Glutamatergic neuron (in vitro differentiated cells): Measurements from ENCODE around the gene SRGAP1. TPM values are rescaled to one million over a fixed set of nuclear protein-coding genes. Genes with fewer than 3 reads are reported as not detected.
"Not testable (repeated sequence)": the region's sequence is repeated elsewhere in the genome, so short reads cannot be mapped to it uniquely, and the experiment has no call there.

Experiments used
- DNase-seq: peaks from one replicate; pipeline ENCODE4 v3.0.0; 2022
- H3K27ac Mint-ChIP-seq: one replicate; pipeline ENCODE4 v1.8.0; 2020; ENCODE audit warnings: mild to moderate bottlenecking, mixed read lengths, inconsistent platforms; ENCODE audit not compliant: unreplicated experiment
- H3K27me3 Mint-ChIP-seq: one replicate; pipeline ENCODE4 v1.8.0; 2020; ENCODE audit warnings: mild to moderate bottlenecking, moderate library complexity, mixed read lengths, inconsistent platforms; ENCODE audit not compliant: unreplicated experiment
- H3K36me3 Mint-ChIP-seq: one replicate; pipeline ENCODE4 v1.8.0; 2020; ENCODE audit warnings: mild to moderate bottlenecking, mixed read lengths, inconsistent platforms; ENCODE audit not compliant: unreplicated experiment
- H3K4me1 Mint-ChIP-seq: one replicate; pipeline ENCODE4 v1.8.0; 2020; ENCODE audit warnings: mild to moderate bottlenecking, low read depth, mixed read lengths, inconsistent platforms; ENCODE audit not compliant: unreplicated experiment
- H3K4me3 Mint-ChIP-seq: one replicate; pipeline ENCODE4 v1.8.0; 2020; ENCODE audit warnings: mild to moderate bottlenecking, mixed read lengths, inconsistent platforms; ENCODE audit not compliant: unreplicated experiment
- H3K9me3 Mint-ChIP-seq: one replicate; pipeline ENCODE4 v1.8.0; 2020; ENCODE audit warnings: mild to moderate bottlenecking, moderate library complexity, mixed read lengths, inconsistent platforms; ENCODE audit not compliant: unreplicated experiment
- total RNA-seq: library from RNA; stranded (reverse); fragmentation: NEBNext Ultra II Directional; extraction: Animal tissue kit (Norgen Biotek cat#: 25700); gene quantifications from one replicate; pipeline ENCODE4 v1.2.1, GENCODE V29; 2021; ENCODE audit not compliant: unreplicated experiment
- TF ChIP-seq, protein P1 (sequence below): fragments of 200-600 bp; sonication (generic); IDR thresholded peaks from one replicate; pipeline ENCODE4 v1.5.0; 2021; ENCODE audit not compliant: partially characterized antibody, unreplicated experiment

The SRGAP1 gene
- total RNA-seq, 1 donor from 2014 or later, result 52.0 TPM

DNA sequence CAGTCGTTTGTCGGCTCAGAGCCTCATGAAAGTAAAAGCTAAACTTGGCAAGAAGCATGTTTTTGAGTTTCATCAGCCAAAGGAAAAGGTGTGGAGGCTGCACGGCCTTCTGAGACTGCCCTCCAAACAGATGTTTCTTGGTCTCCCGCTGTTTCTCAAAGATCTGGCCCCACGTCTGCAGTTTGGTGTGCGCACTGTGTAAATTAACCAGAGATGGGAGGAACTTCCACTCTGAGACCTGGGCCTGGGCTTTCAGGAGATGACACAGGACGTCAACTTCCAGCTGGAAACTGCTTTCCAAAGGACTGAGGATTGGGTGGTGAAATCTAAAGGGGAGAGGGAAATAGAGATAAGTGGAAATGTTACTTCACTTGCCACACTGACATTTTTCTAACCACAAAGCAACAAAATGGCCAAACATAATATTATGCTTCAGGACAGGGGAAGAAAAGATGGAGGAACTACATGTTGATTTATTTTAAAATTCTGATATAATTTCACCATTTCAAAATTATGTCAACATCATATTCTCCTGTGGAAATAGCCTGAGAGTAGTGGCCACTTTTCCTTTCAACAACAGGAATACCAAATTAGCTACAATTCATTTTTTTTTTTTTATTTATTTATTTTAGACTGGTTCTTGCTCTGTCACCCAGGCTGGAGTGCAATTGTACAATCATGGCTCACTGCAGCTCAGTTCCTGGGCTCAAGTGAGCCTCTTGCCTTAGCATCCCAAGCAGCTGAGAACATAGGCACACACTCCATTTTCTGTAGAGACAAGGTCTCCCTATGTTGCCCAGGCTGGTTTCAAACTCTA, 350.0 kb downstream of the SRGAP1 start:
- Mint-ChIP-seq H3K9me3 (no peaks in the 10 kb centered on the region), H3K27ac (no peak overlapping the region), H3K27me3 (no peaks in the 10 kb centered on the region), H3K4me1 (no peaks in the 10 kb centered on the region), H3K36me3 (no peaks in the 10 kb centered on the region), H3K4me3 (no peak overlapping the region)
- TF ChIP-seq, protein P1, sequence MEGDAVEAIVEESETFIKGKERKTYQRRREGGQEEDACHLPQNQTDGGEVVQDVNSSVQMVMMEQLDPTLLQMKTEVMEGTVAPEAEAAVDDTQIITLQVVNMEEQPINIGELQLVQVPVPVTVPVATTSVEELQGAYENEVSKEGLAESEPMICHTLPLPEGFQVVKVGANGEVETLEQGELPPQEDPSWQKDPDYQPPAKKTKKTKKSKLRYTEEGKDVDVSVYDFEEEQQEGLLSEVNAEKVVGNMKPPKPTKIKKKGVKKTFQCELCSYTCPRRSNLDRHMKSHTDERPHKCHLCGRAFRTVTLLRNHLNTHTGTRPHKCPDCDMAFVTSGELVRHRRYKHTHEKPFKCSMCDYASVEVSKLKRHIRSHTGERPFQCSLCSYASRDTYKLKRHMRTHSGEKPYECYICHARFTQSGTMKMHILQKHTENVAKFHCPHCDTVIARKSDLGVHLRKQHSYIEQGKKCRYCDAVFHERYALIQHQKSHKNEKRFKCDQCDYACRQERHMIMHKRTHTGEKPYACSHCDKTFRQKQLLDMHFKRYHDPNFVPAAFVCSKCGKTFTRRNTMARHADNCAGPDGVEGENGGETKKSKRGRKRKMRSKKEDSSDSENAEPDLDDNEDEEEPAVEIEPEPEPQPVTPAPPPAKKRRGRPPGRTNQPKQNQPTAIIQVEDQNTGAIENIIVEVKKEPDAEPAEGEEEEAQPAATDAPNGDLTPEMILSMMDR, result no peak
- no peak for DNase-seq

GRCh38 chr12:64195841-64196240, 351.3 kb downstream of the SRGAP1 start:
- not testable (repeated sequence) for H3K9me3 Mint-ChIP-seq, H3K27ac Mint-ChIP-seq, H3K4me3 Mint-ChIP-seq, DNase-seq, H3K4me1 Mint-ChIP-seq, H3K27me3 Mint-ChIP-seq, H3K36me3 Mint-ChIP-seq

DNA sequence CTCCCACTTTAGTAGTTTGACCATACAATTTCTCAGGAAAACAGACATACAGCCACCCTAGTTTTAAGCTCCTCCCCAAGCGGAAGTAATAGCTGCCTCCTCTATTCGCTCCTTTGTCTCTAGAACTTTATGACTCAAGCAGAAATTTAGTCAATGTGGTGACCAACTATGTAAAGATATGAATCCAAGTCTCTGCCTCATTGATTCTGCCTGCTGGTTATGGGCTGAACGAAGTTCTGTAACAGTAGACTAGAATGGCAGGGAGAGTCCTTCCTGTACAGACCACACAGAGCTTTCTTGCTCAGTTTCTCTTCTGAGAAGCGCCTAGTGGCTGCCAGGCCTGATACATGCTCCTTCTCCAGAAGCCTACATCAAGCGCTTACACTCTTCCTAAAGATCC, 358.5 kb downstream of the SRGAP1 start:
- Mint-ChIP-seq H3K4me3 (no peak overlapping the region), H3K9me3 (no peaks in the 10 kb centered on the region), H3K27me3 (no peaks in the 10 kb centered on the region), H3K4me1 (no peaks in the 10 kb centered on the region), H3K36me3 (no peaks in the 10 kb centered on the region), H3K27ac (no peak overlapping the region)
- DNase-seq, result no peak
- TF ChIP-seq, protein P1, result no peak

DNA sequence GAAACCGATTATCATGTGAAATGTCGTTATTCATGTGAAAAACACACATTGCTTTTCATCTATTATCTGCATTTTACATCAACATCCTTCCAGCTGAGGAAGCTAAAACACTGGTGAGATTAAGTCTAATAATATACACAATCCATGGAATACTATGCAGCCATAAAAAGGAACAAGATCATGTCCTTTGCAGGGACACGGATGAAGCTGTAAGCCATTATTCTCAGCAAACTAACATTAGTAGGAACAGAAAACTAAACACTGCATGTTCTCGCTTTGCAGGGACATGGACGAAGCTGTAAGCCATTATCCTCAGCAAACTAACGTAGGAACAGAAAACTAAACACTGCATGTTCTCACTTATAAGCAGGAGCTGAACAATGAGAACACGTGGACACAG, 359.3 kb downstream of the SRGAP1 start:
- no peak overlapping the region for H3K27ac Mint-ChIP-seq
- H3K27me3 Mint-ChIP-seq, result no peaks in the 10 kb centered on the region
- no peaks in the 10 kb centered on the region for H3K4me1 Mint-ChIP-seq
- H3K9me3 Mint-ChIP-seq, result no peaks in the 10 kb centered on the region
- DNase-seq, result no peak
- no peak overlapping the region for H3K4me3 Mint-ChIP-seq
- TF ChIP-seq, protein P1, result no peak
- no peaks in the 10 kb centered on the region for H3K36me3 Mint-ChIP-seq

- no peaks in the 10 kb centered on the region for H3K27me3 Mint-ChIP-seq
- H3K4me1 Mint-ChIP-seq, result no peaks in the 10 kb centered on the region
- H3K9me3 Mint-ChIP-seq, result no peaks in the 10 kb centered on the region
- TF ChIP-seq, protein P1, result no peak
- H3K4me3 Mint-ChIP-seq, result no peak overlapping the region
- no peak overlapping the region for H3K27ac Mint-ChIP-seq
- H3K36me3 Mint-ChIP-seq, result no peaks in the 10 kb centered on the region
- DNase-seq, result no peak
Observed at GRCh38 chr12:64205542-64205941, 361.0 kb downstream of the SRGAP1 start.
